HUDEP-2 (cell line): Measurements from ENCODE around the gene RNF182.
A peak's percentile ranks its signal among the peaks of the same experiment; 100 is the strongest.
"Not testable (repeated sequence)": the region's sequence is repeated elsewhere in the genome, so short reads cannot be mapped to it uniquely, and the experiment has no call there.

ENCODE experiments used
- DNase-seq, 76 experiments: peaks; one replicate each; lab custom pipeline; 2025; ENCODE audit not compliant: unreplicated experiment in 76 of 76; lab: John Stamatoyannopoulos, UW

Gene RNF182

GRCh38 chr6:13924949-13925881 is at the start of gene RNF182:
Gene RNF182, plus strand, starts transcription at chr6:13924952. Its CDS starts 52,168 bp downstream, at chr6:13977120.
- DNase-seq = peak in 4 of 76 experiments; percentile 12 to 27 (median 24)

- no peak for DNase-seq
Observed at GRCh38 chr6:13877051-13877450, 47.7 kb upstream of the RNF182 start.

- DNase-seq = not testable (repeated sequence)
Observed at GRCh38 chr6:13880061-13880663, 44.6 kb upstream of the RNF182 start.

GRCh38 chr6:13881621-13882165 is 43.1 kb upstream of the RNF182 start:
- no peak for DNase-seq

- peak in 3 of 76 experiments; percentile 14 to 19 (median 16) for DNase-seq
Observed at GRCh38 chr6:13883966-13884365, 40.8 kb upstream of the RNF182 start.

GRCh38 chr6:13884397-13884796 is 40.4 kb upstream of the RNF182 start:
- no peak for DNase-seq

- DNase-seq = no peak
Observed at GRCh38 chr6:13885601-13886000, 39.2 kb upstream of the RNF182 start.

GRCh38 chr6:13886949-13887348 is 37.8 kb upstream of the RNF182 start:
- no peak for DNase-seq

GRCh38 chr6:13892017-13892645 is 32.6 kb upstream of the RNF182 start:
- no peak for DNase-seq

- no peak for DNase-seq
Observed at GRCh38 chr6:13902922-13903321, 21.8 kb upstream of the RNF182 start.

- DNase-seq = no peak
Observed at GRCh38 chr6:13903364-13903763, 21.4 kb upstream of the RNF182 start.

- DNase-seq = no peak
Observed at GRCh38 chr6:13907001-13907350, 17.8 kb upstream of the RNF182 start.

- no peak for DNase-seq
Observed at GRCh38 chr6:13907614-13908215, 17.0 kb upstream of the RNF182 start.

GRCh38 chr6:13908955-13909381 is 15.8 kb upstream of the RNF182 start:
- peak in 65 of 76 experiments; percentile 8 to 74 (median 46) for DNase-seq

- DNase-seq = no peak
Observed at GRCh38 chr6:13910443-13910842, 14.3 kb upstream of the RNF182 start.

GRCh38 chr6:13911337-13911736 is 13.4 kb upstream of the RNF182 start:
- DNase-seq = no peak

- peak in 2 of 76 experiments; percentile 10 to 40 for DNase-seq
Observed at GRCh38 chr6:13913226-13914001, 11.3 kb upstream of the RNF182 start.

- no peak for DNase-seq
Observed at GRCh38 chr6:13914351-13914750, 10.4 kb upstream of the RNF182 start.

- DNase-seq = no peak
Observed at GRCh38 chr6:13915561-13916229, 9.1 kb upstream of the RNF182 start.
